ENCODE data around the gene ALG3.

Gene ALG3

GRCh38 chr3:184259878-184260723 lies 11.3 kb upstream of the ALG3 start:
- DNase-seq = no peak

GRCh38 chr3:184259396-184259877 lies 10.7 kb upstream of the ALG3 start:
- DNase-seq = no peak

- no peak for DNase-seq
These were observed 10.2 kb upstream of the ALG3 start for GRCh38 chr3:184258926-184259325.

GRCh38 chr3:184257083-184257915 lies 8.5 kb upstream of the ALG3 start:
- DNase-seq = no peak

- no peak for DNase-seq
These were observed 6.7 kb upstream of the ALG3 start for GRCh38 chr3:184255291-184256039.

GRCh38 chr3:184250167-184250828 lies 1.5 kb upstream of the ALG3 start:
- DNase-seq = peak; percentile 96

GRCh38 chr3:184249412-184250166 lies 827 bp upstream of the ALG3 start, which contains the start of gene EEF1AKMT4:
TSS of gene EEF1AKMT4 (plus strand) at chr3:184249672. CDS start at chr3:184249695, 23 bp downstream.
- DNase-seq = peak; percentile 99

GRCh38 chr3:184242297-184242685 lies 6.5 kb downstream of the ALG3 start:
- DNase-seq = no peak

- no peak for DNase-seq
These were observed 7.1 kb downstream of the ALG3 start for GRCh38 chr3:184241447-184242296.

GRCh38 chr3:184241141-184241446 lies 7.7 kb downstream of the ALG3 start:
- no peak for DNase-seq

- no peak for DNase-seq
These were observed 8.2 kb downstream of the ALG3 start for GRCh38 chr3:184240384-184241140.

- DNase-seq = no peak
These were observed 9.1 kb downstream of the ALG3 start for GRCh38 chr3:184239708-184240107.

GRCh38 chr3:184239221-184239620 lies 9.5 kb downstream of the ALG3 start:
- no peak for DNase-seq

- DNase-seq = no peak
These were observed 10.4 kb downstream of the ALG3 start for GRCh38 chr3:184238246-184238818.

GRCh38 chr3:184237807-184238206 lies 11.0 kb downstream of the ALG3 start:
- DNase-seq = no peak

- no peak for DNase-seq
These were observed 11.6 kb downstream of the ALG3 start for GRCh38 chr3:184237211-184237610.

GRCh38 chr3:184236636-184237035 lies 12.1 kb downstream of the ALG3 start:
- DNase-seq = no peak

GRCh38 chr3:184236033-184236410 lies 12.7 kb downstream of the ALG3 start:
- DNase-seq = no peak

- peak; percentile 51 for DNase-seq
These were observed 13.3 kb downstream of the ALG3 start for GRCh38 chr3:184235381-184236032.

All from NCI-H345 (cell line).